ENCODE results near the gene AP1S3.

AP1S3 gene

GRCh38 chr2:223787358-223787757, 50.0 kb downstream of the AP1S3 start:
- no peak overlapping the region for H3K4me3 ChIP-seq (ENCODE audit: low read depth, low read length)
- POLR2A ChIA-PET = no interaction called here
- H3K27ac ChIP-seq (ENCODE audit: extremely low read depth, low read depth, low read length) = no peak overlapping the region
- no peaks in the 10 kb centered on the region for H3K9me3 ChIP-seq (ENCODE audit: control insufficient read depth, insufficient read depth, low read depth, low read length)
- CTCF ChIA-PET = interaction anchor here (0.6 kb wide), 1 partner anchor 875 kb away, joined by 3 read pairs; no protein-coding TSS in a partner anchor
- TF ChIP-seq, protein P1, sequence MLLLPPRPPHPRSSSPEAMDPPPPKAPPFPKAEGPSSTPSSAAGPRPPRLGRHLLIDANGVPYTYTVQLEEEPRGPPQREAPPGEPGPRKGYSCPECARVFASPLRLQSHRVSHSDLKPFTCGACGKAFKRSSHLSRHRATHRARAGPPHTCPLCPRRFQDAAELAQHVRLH (tag by site-specific recombination; IDR thresholded peaks at IDR 0.05) = no peak
- no peak for TF ChIP-seq ZNF280C (tag by site-specific recombination; IDR thresholded peaks at IDR 0.05)
- no peaks in the 10 kb centered on the region for H3K36me3 ChIP-seq (ENCODE audit: control insufficient read depth in 2 of 2, insufficient read depth in 1 of 2, low read length in 2 of 2)
- peaks cover 2% of the 10 kb centered on the region; the same call in 1 of the 2 replicates for H3K4me1 ChIP-seq (ENCODE audit: control insufficient read depth, insufficient read depth, low read length)

- TF ChIP-seq, protein P2, sequence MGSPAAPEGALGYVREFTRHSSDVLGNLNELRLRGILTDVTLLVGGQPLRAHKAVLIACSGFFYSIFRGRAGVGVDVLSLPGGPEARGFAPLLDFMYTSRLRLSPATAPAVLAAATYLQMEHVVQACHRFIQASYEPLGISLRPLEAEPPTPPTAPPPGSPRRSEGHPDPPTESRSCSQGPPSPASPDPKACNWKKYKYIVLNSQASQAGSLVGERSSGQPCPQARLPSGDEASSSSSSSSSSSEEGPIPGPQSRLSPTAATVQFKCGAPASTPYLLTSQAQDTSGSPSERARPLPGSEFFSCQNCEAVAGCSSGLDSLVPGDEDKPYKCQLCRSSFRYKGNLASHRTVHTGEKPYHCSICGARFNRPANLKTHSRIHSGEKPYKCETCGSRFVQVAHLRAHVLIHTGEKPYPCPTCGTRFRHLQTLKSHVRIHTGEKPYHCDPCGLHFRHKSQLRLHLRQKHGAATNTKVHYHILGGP (tag by site-specific recombination; IDR thresholded peaks at IDR 0.05) = no peak
- TF ChIP-seq, protein P3, sequence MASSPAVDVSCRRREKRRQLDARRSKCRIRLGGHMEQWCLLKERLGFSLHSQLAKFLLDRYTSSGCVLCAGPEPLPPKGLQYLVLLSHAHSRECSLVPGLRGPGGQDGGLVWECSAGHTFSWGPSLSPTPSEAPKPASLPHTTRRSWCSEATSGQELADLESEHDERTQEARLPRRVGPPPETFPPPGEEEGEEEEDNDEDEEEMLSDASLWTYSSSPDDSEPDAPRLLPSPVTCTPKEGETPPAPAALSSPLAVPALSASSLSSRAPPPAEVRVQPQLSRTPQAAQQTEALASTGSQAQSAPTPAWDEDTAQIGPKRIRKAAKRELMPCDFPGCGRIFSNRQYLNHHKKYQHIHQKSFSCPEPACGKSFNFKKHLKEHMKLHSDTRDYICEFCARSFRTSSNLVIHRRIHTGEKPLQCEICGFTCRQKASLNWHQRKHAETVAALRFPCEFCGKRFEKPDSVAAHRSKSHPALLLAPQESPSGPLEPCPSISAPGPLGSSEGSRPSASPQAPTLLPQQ (tag by site-specific recombination; IDR thresholded peaks at IDR 0.05) = no peak
- TF ChIP-seq PRDM4 (tag by site-specific recombination; IDR thresholded peaks at IDR 0.05) (no peak), ZSCAN30 (tag by site-specific recombination; IDR thresholded peaks at IDR 0.05) (no peak), ZNF654 (tag by site-specific recombination; IDR thresholded peaks at IDR 0.05; ENCODE audit: low read depth) (no peak), ZNF416 (tag by site-specific recombination; IDR thresholded peaks at IDR 0.05) (no peak), ZBTB7A (tag by site-specific recombination; IDR thresholded peaks at IDR 0.05; ENCODE audit: low read depth) (no peak), ZNF701 (tag by site-specific recombination; IDR thresholded peaks at IDR 0.05) (no peak), ZNF214 (tag by site-specific recombination; IDR thresholded peaks at IDR 0.05; ENCODE audit: borderline replicate concordance) (no peak), ZNF704 (tag by site-specific recombination; IDR thresholded peaks at IDR 0.05) (no peak), ZFP69B (tag by site-specific recombination; IDR thresholded peaks at IDR 0.05) (no peak), ZEB2 (tag by site-specific recombination; IDR thresholded peaks at IDR 0.05) (no peak), ZNF558 (tag by site-specific recombination; IDR thresholded peaks at IDR 0.05) (no peak), ZNF114 (tag by site-specific recombination; IDR thresholded peaks at IDR 0.05) (no peak), ZNF837 (tag by site-specific recombination; IDR thresholded peaks at IDR 0.05) (no peak), ZNF266 (tag by site-specific recombination; IDR thresholded peaks at IDR 0.05; ENCODE audit: low read depth) (no peak)
- TF ChIP-seq, protein P4, sequence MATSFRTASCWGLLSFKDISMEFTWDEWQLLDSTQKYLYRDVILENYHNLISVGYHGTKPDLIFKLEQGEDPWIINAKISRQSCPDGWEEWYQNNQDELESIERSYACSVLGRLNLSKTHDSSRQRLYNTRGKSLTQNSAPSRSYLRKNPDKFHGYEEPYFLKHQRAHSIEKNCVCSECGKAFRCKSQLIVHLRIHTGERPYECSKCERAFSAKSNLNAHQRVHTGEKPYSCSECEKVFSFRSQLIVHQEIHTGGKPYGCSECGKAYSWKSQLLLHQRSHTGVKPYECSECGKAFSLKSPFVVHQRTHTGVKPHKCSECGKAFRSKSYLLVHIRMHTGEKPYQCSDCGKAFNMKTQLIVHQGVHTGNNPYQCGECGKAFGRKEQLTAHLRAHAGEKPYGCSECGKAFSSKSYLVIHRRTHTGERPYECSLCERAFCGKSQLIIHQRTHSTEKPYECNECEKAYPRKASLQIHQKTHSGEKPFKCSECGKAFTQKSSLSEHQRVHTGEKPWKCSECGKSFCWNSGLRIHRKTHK (tag by site-specific recombination; IDR thresholded peaks at IDR 0.05) = no peak
- no peaks in the 10 kb centered on the region; a peak in 1 of 3 replicates for H3K36me3 ChIP-seq (ENCODE audit: control insufficient read depth in 2 of 2, insufficient read depth in 1 of 2, low read length in 2 of 2)
- H3K4me3 ChIP-seq (ENCODE audit: low read depth, low read length) = no peak overlapping the region
- no peak overlapping the region for H3K27ac ChIP-seq (ENCODE audit: extremely low read depth, low read depth, low read length)
- ChIA-PET POLR2A (no interaction called here), CTCF (no interaction called here)
- H3K9me3 ChIP-seq (ENCODE audit: control insufficient read depth, insufficient read depth, low read depth, low read length) = no peaks in the 10 kb centered on the region
- H3K4me1 ChIP-seq (ENCODE audit: control insufficient read depth, insufficient read depth, low read length) = peaks cover 2% of the 10 kb centered on the region; the same call in 1 of the 2 replicates
Measured at GRCh38 chr2:223786943-223787342, 50.4 kb downstream of the AP1S3 start.

Measured in HEK293 (cell line).